Vagina (tissue), 2 donors: ENCODE data around the gene NTF3. TPM values are rescaled to one million over a fixed set of nuclear protein-coding genes. Genes with fewer than 3 reads are reported as not detected.

Experiments
- DNase-seq, 2 donors: peaks; one replicate each; pipeline ENCODE4 v3.0.0-alpha.2; 2017; ENCODE audit errors: extremely low spot score in 2 of 2
- H3K27ac ChIP-seq: fragments of 200-600 bp; sonication (generic); one replicate; pipeline ENCODE4 v1.5.1; 2019
- H3K27me3 ChIP-seq: fragments of 200-600 bp; sonication (generic); one replicate; pipeline ENCODE4 v1.5.1; 2019
- H3K36me3 ChIP-seq, 2 donors: fragments of 200-600 bp; sonication (generic); one replicate each; pipeline ENCODE4 v1.5.1; 2017 to 2019
- H3K4me1 ChIP-seq: fragments of 200-600 bp; sonication (generic); one replicate; pipeline ENCODE4 v1.5.1; 2019
- H3K4me3 ChIP-seq, 2 donors: fragments of 200-600 bp; sonication (generic); 1 replicate in 1 of 2; 2 replicates in 1 of 2; pipeline ENCODE4 v1.5.1; 2016 to 2019
- H3K9me3 ChIP-seq: fragments of 200-600 bp; sonication (generic); one replicate; pipeline ENCODE4 v1.5.1; 2019
- CTCF ChIP-seq, 3 experiments: fragments of 450-650 bp in 2 of 3; fragments of 200-600 bp in 1 of 3; sonication (generic) in 1 of 3; IDR thresholded peaks; one replicate each; pipeline ENCODE4 v1.5.1; 2017 to 2019; ENCODE audit warnings: antibody characterized with exemption in 3 of 3, mild to moderate bottlenecking in 2 of 3, moderate library complexity in 2 of 3
- POLR2A ChIP-seq, 2 donors: fragments of 450-650 bp; IDR thresholded peaks; one replicate each; pipeline ENCODE4 v1.6.1; 2017; ENCODE audit warnings: antibody characterized with exemption in 2 of 2, mild to moderate bottlenecking in 2 of 2, moderate library complexity in 2 of 2
- POLR2AphosphoS5 ChIP-seq, 2 donors: sonication (generic); formaldehyde crosslinking; IDR thresholded peaks; one replicate each; pipeline ENCODE4 v1.9.0; 2017; ENCODE audit warnings: antibody characterized with exemption in 2 of 2, mild to moderate bottlenecking in 2 of 2, low read depth in 1 of 2; ENCODE audit not compliant: insufficient read depth in 1 of 2
- intact Hi-C: fragments of 100-400 bp; cut with DNase I; formaldehyde crosslinking; loops from one replicate; pipeline ENCODE4 v1.15.1; 2023
- total RNA-seq: library from RNA; depleted of rRNA; stranded (reverse); fragments of >200 nt; gene quantifications from one replicate; pipeline ENCODE4 v1.2.3, GENCODE V29; 2016

NTF3 gene
- 1.7 TPM for total RNA-seq

GRCh38 chr12:5432011-5432400, at the start of gene NTF3:
TSS of gene NTF3 (plus strand) at chr12:5432108. CDS start at chr12:5432325, 217 bp downstream.
- H3K4me3 ChIP-seq: peak within 1 kb of the TSS; percentile 56 to 69
- TF ChIP-seq POLR2A (IDR thresholded peaks at IDR 0.05): peak in 1 of 2 donors; percentile 36
- peak in 1 of 2 donors; percentile 73 for TF ChIP-seq POLR2AphosphoS5 (IDR thresholded peaks at IDR 0.05; ENCODE audit: insufficient read depth in 1 of 2, low read depth in 1 of 2)
- TF ChIP-seq CTCF (IDR thresholded peaks at IDR 0.05): no peak
- no peaks in the 10 kb centered on the region for H3K36me3 ChIP-seq
- peak within 1 kb of the TSS; percentile 73 for H3K27ac ChIP-seq
- no peaks in the 10 kb centered on the region for H3K27me3 ChIP-seq
- H3K4me1 ChIP-seq: peaks cover 67% of the 10 kb centered on the region
- no peak for DNase-seq
- intact Hi-C loops: no loop called here
- no peaks in the 10 kb centered on the region for H3K9me3 ChIP-seq

- H3K27ac ChIP-seq: no peak overlapping the region
Observed at GRCh38 chr12:5384015-5384414, 47.9 kb upstream of the NTF3 start.

GRCh38 chr12:5388581-5389535, 43.0 kb upstream of the NTF3 start:
- Histone ChIP-seq H3K4me3 (no peak overlapping the region), H3K9me3 (no peaks in the 10 kb centered on the region), H3K4me1 (no peaks in the 10 kb centered on the region), H3K27me3 (no peaks in the 10 kb centered on the region), H3K36me3 (no peaks in the 10 kb centered on the region), H3K27ac (no peak overlapping the region)
- no peak for DNase-seq
- intact Hi-C loops: no loop called here
- TF ChIP-seq CTCF (IDR thresholded peaks at IDR 0.05) (no peak), POLR2A (IDR thresholded peaks at IDR 0.05) (no peak), POLR2AphosphoS5 (IDR thresholded peaks at IDR 0.05; ENCODE audit: insufficient read depth in 1 of 2, low read depth in 1 of 2) (no peak)

More at GRCh38 chr12:5384015-5384414, 47.9 kb upstream of the NTF3 start:
- Histone ChIP-seq H3K36me3 (no peaks in the 10 kb centered on the region), H3K9me3 (no peaks in the 10 kb centered on the region), H3K4me1 (no peaks in the 10 kb centered on the region), H3K27me3 (no peaks in the 10 kb centered on the region), H3K4me3 (no peak overlapping the region)
- DNase-seq: no peak
- intact Hi-C loops: no loop called here
- no peak for TF ChIP-seq POLR2A (IDR thresholded peaks at IDR 0.05)

- no peak for TF ChIP-seq CTCF (IDR thresholded peaks at IDR 0.05)
- TF ChIP-seq POLR2A (IDR thresholded peaks at IDR 0.05): no peak
- TF ChIP-seq POLR2AphosphoS5 (IDR thresholded peaks at IDR 0.05; ENCODE audit: insufficient read depth in 1 of 2, low read depth in 1 of 2): no peak
- Histone ChIP-seq H3K4me1 (peaks cover 2% of the 10 kb centered on the region), H3K4me3 (no peak overlapping the region), H3K9me3 (no peaks in the 10 kb centered on the region), H3K27me3 (no peaks in the 10 kb centered on the region), H3K36me3 (no peaks in the 10 kb centered on the region), H3K27ac (no peak overlapping the region)
- intact Hi-C loops: no loop called here
- DNase-seq: no peak
Observed at GRCh38 chr12:5390174-5390799, 41.6 kb upstream of the NTF3 start.

- TF ChIP-seq CTCF (IDR thresholded peaks at IDR 0.05) (no peak), POLR2A (IDR thresholded peaks at IDR 0.05) (no peak), POLR2AphosphoS5 (IDR thresholded peaks at IDR 0.05; ENCODE audit: insufficient read depth in 1 of 2, low read depth in 1 of 2) (no peak)
- H3K9me3 ChIP-seq: no peaks in the 10 kb centered on the region
- no peak overlapping the region for H3K4me3 ChIP-seq
- H3K4me1 ChIP-seq: peaks cover 9% of the 10 kb centered on the region
- intact Hi-C loops: no loop called here
- H3K27ac ChIP-seq: no peak overlapping the region
- no peaks in the 10 kb centered on the region for H3K27me3 ChIP-seq
- no peak for DNase-seq
- no peaks in the 10 kb centered on the region for H3K36me3 ChIP-seq
Observed at GRCh38 chr12:5391653-5392052, 40.3 kb upstream of the NTF3 start.
